Hematopoietic multipotent progenitor cell treated with erythropoietin and hydrocortisone succinate and interleukin-3 and kit ligand, for 15 days (in vitro differentiated cells): ENCODE results near the gene ZNF384.

Experiments used
- DNase-seq: peaks from one replicate; pipeline ENCODE4 v3.0.0-alpha.2; 2015; ENCODE audit warnings: low spot score

ZNF384 gene

DNA sequence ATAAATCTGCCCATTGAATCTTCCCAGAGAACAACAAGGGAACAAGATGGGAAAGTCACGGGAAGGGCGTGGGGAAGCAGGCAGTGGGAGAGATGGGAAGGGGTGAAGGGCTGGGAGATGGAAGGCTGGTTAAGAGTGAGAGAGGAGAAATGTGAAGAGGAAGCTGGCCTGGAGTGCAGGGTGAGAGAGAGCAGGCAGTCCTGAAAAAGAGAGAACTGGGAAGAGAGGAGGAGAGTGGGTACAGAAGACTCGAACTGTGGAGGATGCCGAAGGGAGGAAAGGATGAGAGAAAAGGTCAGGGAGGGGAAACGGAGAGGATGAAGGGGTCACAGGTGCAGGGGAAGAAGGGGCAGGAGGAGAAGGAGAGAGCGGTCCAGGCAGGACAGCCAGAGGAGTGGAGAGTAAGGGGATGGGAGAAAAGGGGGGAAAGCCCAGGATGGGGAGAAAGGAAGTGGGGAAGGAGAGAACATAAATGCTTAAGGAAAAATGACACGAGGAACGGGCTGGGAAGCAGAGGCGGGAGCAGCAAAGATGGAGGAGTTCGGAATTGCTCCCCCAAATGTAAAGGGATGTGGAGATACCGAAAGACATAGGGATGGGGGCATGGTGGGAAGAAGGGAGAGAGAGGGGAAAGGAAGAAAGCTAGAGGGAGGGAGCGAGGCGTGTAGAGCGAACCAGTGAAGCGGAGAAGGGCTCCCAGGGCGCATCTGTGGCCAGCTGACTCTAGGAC lies 10.2 kb upstream of the ZNF384 start:
- no peak for DNase-seq

DNA sequence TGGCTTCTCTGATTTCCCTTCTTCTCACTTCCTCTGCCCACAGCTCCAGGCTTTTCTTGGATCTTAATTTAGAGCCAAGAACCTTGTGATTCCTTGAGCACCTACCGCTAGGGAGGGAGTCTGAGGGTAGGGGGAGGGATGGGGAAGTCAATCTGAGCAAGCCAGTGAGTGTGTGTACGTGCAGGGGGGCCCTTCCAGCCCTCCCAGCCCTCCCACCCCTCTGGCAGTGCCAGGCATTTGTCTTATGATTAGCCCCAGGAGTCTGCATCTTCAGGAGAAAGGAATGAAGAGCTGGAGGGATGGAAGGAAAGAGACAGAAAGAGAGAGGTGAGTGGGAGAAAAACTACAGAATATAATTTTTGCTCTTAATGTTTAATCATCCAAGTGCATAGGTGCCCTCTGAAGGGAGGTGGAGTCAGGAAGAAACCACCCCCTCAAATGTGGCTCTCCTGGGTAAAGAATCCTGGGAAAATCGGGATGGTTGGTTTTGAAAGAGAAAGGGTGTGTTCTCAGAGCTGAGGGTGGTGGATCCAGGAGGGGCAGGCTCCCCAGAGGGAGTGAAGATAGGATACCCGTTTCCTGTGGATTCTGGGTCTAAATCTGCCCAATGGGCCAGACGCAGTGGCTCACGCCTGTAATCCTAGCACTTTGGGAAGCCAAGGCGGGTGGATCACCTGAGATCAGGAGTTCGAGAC lies 9.3 kb upstream of the ZNF384 start:
- DNase-seq = no peak

DNA sequence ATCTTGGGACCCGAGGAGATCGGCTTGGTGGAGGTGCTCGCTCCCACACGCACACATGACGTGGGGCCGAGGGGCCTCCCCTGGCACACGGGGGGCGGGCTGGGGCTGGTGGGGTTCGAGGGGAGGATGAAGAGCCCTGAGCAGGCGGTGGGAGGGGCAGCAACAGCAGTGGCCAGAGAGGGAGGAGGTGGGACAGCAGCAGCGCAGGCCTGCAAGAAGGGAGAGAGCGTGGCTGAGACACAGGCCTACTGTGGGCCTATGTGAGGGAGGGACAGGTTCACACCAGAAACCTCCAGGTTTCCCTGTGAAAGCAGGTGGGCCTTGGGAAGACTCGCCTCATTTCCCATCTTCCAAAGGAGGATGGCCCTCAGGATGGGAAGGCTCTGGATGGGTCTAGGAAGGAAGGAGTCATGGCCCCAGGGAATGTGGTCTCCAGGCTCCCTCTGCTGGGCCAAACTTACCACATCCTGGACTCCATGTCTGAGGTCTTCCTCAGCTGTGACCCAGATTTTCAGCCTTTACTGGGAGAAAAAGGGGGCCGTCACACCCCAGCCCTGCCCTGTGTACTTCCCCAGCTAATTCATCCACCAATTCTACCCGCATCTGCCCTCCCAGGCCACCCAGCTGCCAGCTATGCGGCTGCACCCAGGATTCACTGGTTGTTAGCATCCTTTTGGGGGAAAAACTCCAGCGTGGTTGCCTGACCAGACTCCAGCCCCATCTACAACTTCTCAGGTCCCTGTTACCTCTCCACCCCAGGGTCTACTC lies 8.6 kb upstream of the ZNF384 start:
- peak; percentile 49 for DNase-seq

- DNase-seq = no peak
Measured at GRCh38 chr12:6696690-6697583, 7.8 kb upstream of the ZNF384 start.

GRCh38 chr12:6695313-6696045 lies 6.3 kb upstream of the ZNF384 start:
- no peak for DNase-seq

- no peak for DNase-seq
Measured at GRCh38 chr12:6694701-6695100, 5.5 kb upstream of the ZNF384 start.

DNA sequence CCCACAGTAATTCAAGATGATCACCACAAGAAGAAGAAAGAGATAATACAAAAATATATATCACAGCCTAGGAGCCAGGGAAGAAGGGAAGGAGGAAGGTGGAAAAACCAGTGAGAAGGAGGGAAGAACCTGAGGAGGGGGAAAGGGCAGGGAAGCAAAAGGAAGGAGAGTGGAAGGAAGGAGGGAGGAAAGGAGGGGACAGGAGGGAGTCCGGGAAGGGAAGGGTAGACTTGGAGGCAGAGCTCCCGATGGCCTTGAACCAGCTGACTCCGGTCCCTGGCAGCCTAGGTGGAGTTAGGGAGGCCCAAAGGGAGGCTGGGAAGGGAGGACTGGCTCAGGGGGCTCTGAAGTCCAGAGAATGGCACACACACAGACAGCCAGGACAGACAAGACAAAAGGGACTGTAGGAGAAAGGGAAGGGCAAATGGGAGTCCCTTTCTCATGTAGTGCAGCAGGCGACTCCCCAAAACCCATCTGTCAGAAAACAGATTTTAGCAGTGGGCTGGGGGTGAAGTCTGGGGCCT lies 4.7 kb upstream of the ZNF384 start:
- DNase-seq = no peak

DNA sequence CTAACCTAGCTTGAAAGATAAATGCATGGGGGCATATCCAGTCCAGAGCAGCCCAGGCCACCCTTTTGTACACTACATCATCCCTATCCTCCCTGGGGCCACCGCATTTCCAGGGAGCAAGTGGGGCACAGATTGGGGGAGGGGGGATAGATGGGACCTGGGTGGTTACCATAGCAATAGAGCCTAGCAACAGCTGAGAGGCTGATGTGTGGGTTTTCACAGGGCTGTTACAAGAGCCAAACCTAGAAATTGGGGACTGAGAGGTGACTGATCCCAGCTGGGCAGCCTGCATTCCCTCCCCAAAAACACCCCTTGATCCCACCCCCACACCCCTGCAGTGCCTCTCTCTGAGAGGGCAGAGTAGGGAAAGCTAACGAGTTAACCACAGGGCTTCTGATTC lies 3.7 kb upstream of the ZNF384 start:
- no peak for DNase-seq

GRCh38 chr12:6691473-6691872 lies 2.3 kb upstream of the ZNF384 start:
- no peak for DNase-seq

GRCh38 chr12:6688543-6688998 lies 604 bp downstream of the ZNF384 start:
- DNase-seq = no peak

DNA sequence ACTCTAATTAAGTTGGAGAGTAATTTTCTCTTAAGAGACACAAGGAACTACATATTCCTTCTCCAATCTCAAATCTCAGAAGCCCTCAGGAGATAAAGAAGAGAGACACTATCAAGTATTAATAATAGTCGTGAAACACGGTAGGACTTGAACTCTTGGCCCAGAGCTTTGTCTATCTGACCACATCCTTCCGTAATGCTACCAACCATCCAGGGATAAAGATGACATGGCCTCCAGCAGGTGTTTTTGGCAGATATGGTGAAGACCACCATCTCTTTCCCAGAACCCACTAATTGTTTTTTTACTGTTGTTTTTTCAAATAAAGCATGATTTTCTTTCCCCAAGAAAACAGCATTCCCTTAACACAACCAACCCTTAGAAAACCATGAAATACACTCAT lies 3.4 kb downstream of the ZNF384 start:
- DNase-seq = no peak

GRCh38 chr12:6684609-6685008 lies 4.6 kb downstream of the ZNF384 start:
- DNase-seq = peak; percentile 69

DNA sequence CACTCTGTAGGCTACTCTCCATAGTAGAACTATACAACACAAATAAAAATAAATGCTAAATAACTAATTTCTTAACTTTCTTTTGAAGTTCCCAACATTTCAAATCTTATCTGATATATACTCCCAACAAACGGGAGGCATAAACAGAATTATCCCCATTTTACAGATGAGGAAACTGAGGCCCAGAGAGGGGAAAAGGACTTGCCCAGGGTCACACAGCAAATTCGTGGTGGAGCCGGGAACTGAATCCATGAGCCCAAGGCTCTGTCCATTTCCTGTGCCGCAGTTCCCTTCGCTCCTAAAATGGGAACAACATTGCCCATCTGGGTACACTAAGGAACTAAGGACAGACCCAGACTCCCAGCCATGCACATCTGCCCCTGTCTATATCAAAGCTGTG lies 12.2 kb downstream of the ZNF384 start:
- no peak for DNase-seq

- no peak for DNase-seq
Measured at GRCh38 chr12:6672143-6672542, 17.0 kb downstream of the ZNF384 start.

DNA sequence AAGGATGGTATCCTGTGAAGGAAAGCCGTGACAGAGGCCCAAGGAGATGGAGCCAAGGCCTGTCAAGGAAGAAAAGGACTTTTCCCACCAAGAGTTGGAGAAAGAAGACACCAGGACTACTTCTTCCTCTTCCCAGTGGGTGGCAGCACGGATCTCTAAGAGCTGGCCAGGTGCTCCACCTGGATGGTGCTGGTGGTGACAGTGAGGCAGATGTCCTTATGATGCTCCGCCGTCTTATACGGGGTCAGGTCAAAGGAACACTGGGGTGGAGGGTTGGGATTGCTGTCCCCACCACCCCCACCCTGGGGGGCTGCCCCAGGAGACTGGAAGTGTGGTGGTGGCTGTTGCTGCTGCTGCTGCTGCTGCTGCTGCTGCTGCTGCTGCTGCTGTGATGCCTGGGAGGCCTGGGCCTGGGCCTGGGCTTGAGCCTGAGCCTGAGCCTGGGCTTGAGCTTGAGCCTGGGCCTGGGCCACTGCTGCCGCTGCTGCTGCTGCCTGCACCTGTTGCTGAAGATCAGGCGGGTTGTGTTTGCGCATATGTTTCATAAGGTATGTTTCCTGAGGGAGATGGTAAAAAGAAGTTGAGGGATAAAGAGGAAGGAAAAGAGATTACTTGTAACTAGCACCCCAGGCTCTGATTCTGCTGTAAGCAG lies 21.5 kb downstream of the ZNF384 start:
- DNase-seq = no peak

DNA sequence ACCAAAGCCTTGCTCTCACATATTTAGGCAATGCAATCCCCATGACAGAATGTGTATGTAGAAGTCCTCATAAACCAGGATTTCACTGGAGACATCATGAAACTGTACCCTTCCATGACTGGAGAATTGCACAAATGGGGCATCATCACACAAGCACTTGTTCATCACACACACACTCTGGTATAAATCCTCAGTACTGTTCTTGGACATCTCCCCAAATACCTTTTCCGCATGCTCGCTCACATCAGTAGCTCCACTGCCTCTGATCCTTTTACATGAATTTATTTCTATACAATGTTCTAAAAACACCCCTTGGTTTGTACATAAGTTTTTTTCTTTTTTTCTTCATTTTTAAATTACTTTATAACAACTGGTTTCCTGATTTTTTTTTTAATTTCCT lies 23.0 kb downstream of the ZNF384 start:
- no peak for DNase-seq

DNA sequence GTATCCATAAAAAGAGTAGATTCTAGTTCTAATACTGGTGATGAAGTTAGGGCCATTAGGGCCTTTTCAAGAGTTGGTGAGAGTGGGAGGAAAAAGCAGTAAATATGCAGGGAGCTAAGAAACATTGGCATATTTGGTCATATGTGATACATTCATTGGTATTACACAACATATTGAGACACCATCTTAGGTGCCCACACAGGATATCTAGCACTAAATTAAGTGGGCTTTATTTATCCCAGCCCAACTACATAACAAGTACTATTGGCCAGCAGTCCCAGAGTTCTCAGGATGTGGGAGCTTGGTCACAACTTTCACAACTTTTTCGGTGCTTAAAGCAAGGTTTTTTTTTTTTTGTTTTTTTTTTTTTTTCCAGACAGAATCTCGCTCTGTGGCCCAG lies 24.3 kb downstream of the ZNF384 start:
- DNase-seq = no peak

GRCh38 chr12:6662906-6663742 lies 26.1 kb downstream of the ZNF384 start, which contains the start of gene ING4:
TSS of gene ING4 (minus strand) at chr12:6663119. CDS start at chr12:6663101, 18 bp downstream.
- peak; percentile 100 for DNase-seq

GRCh38 chr12:6662602-6662905 lies 26.6 kb downstream of the ZNF384 start:
- DNase-seq = no peak

GRCh38 chr12:6653987-6654386 lies 35.2 kb downstream of the ZNF384 start:
- DNase-seq = no peak
